ENCODE measurements around the gene TTC3. TPM values are rescaled to one million over a fixed set of nuclear protein-coding genes. Genes with fewer than 3 reads are reported as not detected.
"Not testable (repeated sequence)": the region's sequence is repeated elsewhere in the genome, so short reads cannot be mapped to it uniquely, and the experiment has no call there.

TTC3 gene
- polyA plus RNA-seq, 3 donors = 160 to 192 (median 180) TPM

- no peak for DNase-seq (ENCODE audit: extremely low read depth in 1 of 11, low read depth in 9 of 11, low spot score in 4 of 11)
Observed at GRCh38 chr21:37202221-37203110, 129.4 kb downstream of the TTC3 start.

- DNase-seq (ENCODE audit: extremely low read depth in 1 of 11, low read depth in 9 of 11, low spot score in 4 of 11) = no peak
Observed at GRCh38 chr21:37204580-37204979, 131.5 kb downstream of the TTC3 start.

- no peak for DNase-seq (ENCODE audit: extremely low read depth in 1 of 11, low read depth in 9 of 11, low spot score in 4 of 11)
Observed at GRCh38 chr21:37206496-37206895, 133.4 kb downstream of the TTC3 start.

- DNase-seq (ENCODE audit: extremely low read depth in 1 of 11, low read depth in 9 of 11, low spot score in 4 of 11) = peak in 1 of 11 donors; percentile 26
Observed at GRCh38 chr21:37207441-37208009, 134.5 kb downstream of the TTC3 start.

GRCh38 chr21:37208056-37208721 lies 135.1 kb downstream of the TTC3 start:
- peak in 1 of 11 donors; percentile 9 for DNase-seq (ENCODE audit: extremely low read depth in 1 of 11, low read depth in 9 of 11, low spot score in 4 of 11)

GRCh38 chr21:37208741-37209225 lies 135.7 kb downstream of the TTC3 start:
- peak in 7 of 11 donors; percentile 42 to 74 (median 63) for DNase-seq (ENCODE audit: extremely low read depth in 1 of 11, low read depth in 9 of 11, low spot score in 4 of 11)

GRCh38 chr21:37210130-37210529 lies 137.1 kb downstream of the TTC3 start:
- no peak for DNase-seq (ENCODE audit: extremely low read depth in 1 of 11, low read depth in 9 of 11, low spot score in 4 of 11)

GRCh38 chr21:37210799-37211198 lies 137.7 kb downstream of the TTC3 start:
- no peak for DNase-seq (ENCODE audit: extremely low read depth in 1 of 11, low read depth in 9 of 11, low spot score in 4 of 11)

- no peak for DNase-seq (ENCODE audit: extremely low read depth in 1 of 11, low read depth in 9 of 11, low spot score in 4 of 11)
Observed at GRCh38 chr21:37214952-37215351, 141.9 kb downstream of the TTC3 start.

GRCh38 chr21:37219761-37220432 lies 146.8 kb downstream of the TTC3 start:
- no peak for DNase-seq (ENCODE audit: extremely low read depth in 1 of 11, low read depth in 9 of 11, low spot score in 4 of 11)

- DNase-seq (ENCODE audit: extremely low read depth in 1 of 11, low read depth in 9 of 11, low spot score in 4 of 11) = peak in 3 of 11 donors; percentile 27 to 56 (median 34)
Observed at GRCh38 chr21:37220433-37220980, 147.5 kb downstream of the TTC3 start.

- DNase-seq (ENCODE audit: extremely low read depth in 1 of 11, low read depth in 9 of 11, low spot score in 4 of 11) = peak; percentile 71 to 88 (median 81)
Observed at GRCh38 chr21:37220981-37221664, 148.1 kb downstream of the TTC3 start.

- DNase-seq (ENCODE audit: extremely low read depth in 1 of 11, low read depth in 9 of 11, low spot score in 4 of 11) = not testable (repeated sequence)
Observed at GRCh38 chr21:37222248-37222647, 149.2 kb downstream of the TTC3 start.

GRCh38 chr21:37223804-37224345 lies 150.8 kb downstream of the TTC3 start:
- DNase-seq (ENCODE audit: extremely low read depth in 1 of 11, low read depth in 9 of 11, low spot score in 4 of 11) = no peak

- DNase-seq (ENCODE audit: extremely low read depth in 1 of 11, low read depth in 9 of 11, low spot score in 4 of 11) = no peak
Observed at GRCh38 chr21:37224861-37225839, 152.1 kb downstream of the TTC3 start.

- no peak for DNase-seq (ENCODE audit: extremely low read depth in 1 of 11, low read depth in 9 of 11, low spot score in 4 of 11)
Observed at GRCh38 chr21:37226041-37226920, 153.2 kb downstream of the TTC3 start.

All from renal cortex interstitium (tissue), 11 donors.